GM18502 (cell line): ENCODE measurements around the gene DCLK1.
"Not testable (repeated sequence)": the region's sequence is repeated elsewhere in the genome, so short reads cannot be mapped to it uniquely, and the experiment has no call there.

Source experiments
- ATAC-seq: cut with Tn5 transposase; IDR thresholded peaks from one replicate; pipeline ENCODE4 v1.9.1; 2021; ENCODE audit warnings: mild to moderate bottlenecking; ENCODE audit not compliant: unreplicated experiment, poor library complexity

Gene DCLK1

GRCh38 chr13:36132376-36132775 lies 1.2 kb upstream of the DCLK1 start:
- no peak for ATAC-seq

GRCh38 chr13:36131931-36132297 lies 732 bp upstream of the DCLK1 start:
- no peak for ATAC-seq

GRCh38 chr13:36130552-36131221 lies 495 bp downstream of the DCLK1 start:
- no peak for ATAC-seq

GRCh38 chr13:36130193-36130551 lies 1.0 kb downstream of the DCLK1 start:
- no peak for ATAC-seq

GRCh38 chr13:36129539-36129938 lies 1.6 kb downstream of the DCLK1 start:
- no peak for ATAC-seq

- ATAC-seq: no peak
Observed at GRCh38 chr13:36126491-36126890, 4.7 kb downstream of the DCLK1 start.

GRCh38 chr13:36125841-36126240 lies 5.3 kb downstream of the DCLK1 start:
- no peak for ATAC-seq

- ATAC-seq: no peak
Observed at GRCh38 chr13:36124236-36124822, 6.9 kb downstream of the DCLK1 start.

- ATAC-seq: no peak
Observed at GRCh38 chr13:36115306-36115705, 15.9 kb downstream of the DCLK1 start.

- ATAC-seq: no peak
Observed at GRCh38 chr13:36114233-36114632, 16.9 kb downstream of the DCLK1 start.

GRCh38 chr13:36108954-36109353 lies 22.2 kb downstream of the DCLK1 start:
- no peak for ATAC-seq

GRCh38 chr13:36108342-36108741 lies 22.8 kb downstream of the DCLK1 start:
- no peak for ATAC-seq

GRCh38 chr13:36107521-36107920 lies 23.7 kb downstream of the DCLK1 start:
- ATAC-seq: no peak

GRCh38 chr13:36105726-36106125 lies 25.5 kb downstream of the DCLK1 start:
- ATAC-seq: no peak

- ATAC-seq: no peak
Observed at GRCh38 chr13:36102721-36103120, 28.5 kb downstream of the DCLK1 start.

GRCh38 chr13:36101907-36102306 lies 29.3 kb downstream of the DCLK1 start:
- not testable (repeated sequence) for ATAC-seq

GRCh38 chr13:36101157-36101556 lies 30.0 kb downstream of the DCLK1 start:
- ATAC-seq: no peak

- ATAC-seq: no peak
Observed at GRCh38 chr13:36098080-36098479, 33.1 kb downstream of the DCLK1 start.

GRCh38 chr13:36096461-36097416 lies 34.4 kb downstream of the DCLK1 start:
- no peak for ATAC-seq

GRCh38 chr13:36094478-36094877 lies 36.7 kb downstream of the DCLK1 start:
- ATAC-seq: no peak

- ATAC-seq: no peak
Observed at GRCh38 chr13:36090592-36090991, 40.6 kb downstream of the DCLK1 start.
